GM12864 (cell line): ENCODE measurements around the gene DENND5B.
"Not testable (repeated sequence)": the region's sequence is repeated elsewhere in the genome, so short reads cannot be mapped to it uniquely, and the experiment has no call there.

Experiments
- DNase-seq: peaks from one replicate; pipeline ENCODE4 v3.0.0-alpha.2; 2011; ENCODE audit warnings: low read depth
- H3K4me3 ChIP-seq: 2 replicates; pipeline ENCODE4 v1.5.1; 2011; ENCODE audit warnings: mild to moderate bottlenecking, low read depth, low read length, control low read depth
- CTCF ChIP-seq: IDR thresholded peaks from 2 replicates; pipeline ENCODE4 v1.5.1; 2011; ENCODE audit warnings: low read depth, mild to moderate bottlenecking, moderate library complexity, low read length, control low read depth, inconsistent platforms; ENCODE audit errors: missing control alignments

The DENND5B gene

DNA sequence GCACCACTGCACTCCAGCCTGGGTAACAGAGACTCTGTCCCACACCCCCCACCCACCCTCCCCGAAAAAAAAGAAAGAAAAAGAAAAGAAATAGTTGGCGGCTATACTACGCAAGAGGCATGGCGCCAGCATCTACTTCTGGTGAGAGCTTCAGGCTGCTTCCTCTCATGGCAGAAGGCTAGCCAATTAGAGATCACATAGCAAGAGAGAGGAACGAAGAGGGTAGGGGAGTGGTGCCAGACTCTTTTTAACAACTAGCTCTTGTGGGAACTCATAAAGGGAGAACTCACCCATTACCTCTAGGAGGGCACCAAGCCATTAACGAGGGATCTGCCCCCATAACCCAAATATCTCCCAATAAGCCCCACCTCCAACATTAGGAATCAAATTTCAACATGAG lies 6.2 kb downstream of the DENND5B start:
- no peak for DNase-seq
- no peak overlapping the region for H3K4me3 ChIP-seq

DNA sequence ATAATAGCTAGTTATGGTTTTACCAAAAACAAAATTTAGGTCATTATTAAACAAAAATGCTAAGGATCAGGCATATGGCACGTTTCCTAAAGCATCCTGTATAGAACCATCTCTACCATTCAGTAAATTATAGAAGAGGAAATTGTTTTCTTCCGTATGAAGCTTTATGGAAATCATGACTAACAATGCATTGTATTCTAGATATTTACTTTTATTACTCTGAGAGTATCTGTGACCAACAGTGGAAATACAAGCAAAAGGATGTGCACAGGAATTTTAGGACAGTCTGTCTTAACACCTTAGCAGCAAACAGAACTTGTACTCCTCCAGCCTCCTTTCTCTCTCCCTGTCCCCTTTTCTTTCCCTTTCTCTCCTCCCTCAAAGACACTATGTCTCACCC lies 7.1 kb downstream of the DENND5B start:
- TF ChIP-seq CTCF = no peak
- no peak for DNase-seq
- no peak overlapping the region for H3K4me3 ChIP-seq

More for the DNA sequence above, 6.2 kb downstream of the DENND5B start:
- no peak for TF ChIP-seq CTCF

- DNase-seq = no peak
Observed at GRCh38 chr12:31582155-31582554, 8.8 kb downstream of the DENND5B start.

GRCh38 chr12:31578632-31579031 lies 12.3 kb downstream of the DENND5B start:
- DNase-seq = no peak
- TF ChIP-seq CTCF = no peak
- H3K4me3 ChIP-seq = no peak overlapping the region

More at GRCh38 chr12:31582155-31582554, 8.8 kb downstream of the DENND5B start:
- H3K4me3 ChIP-seq = no peak overlapping the region
- no peak for TF ChIP-seq CTCF

GRCh38 chr12:31574803-31575575 lies 15.9 kb downstream of the DENND5B start:
- no peak for DNase-seq
- no peak overlapping the region for H3K4me3 ChIP-seq
- no peak for TF ChIP-seq CTCF

- DNase-seq, H3K4me3 ChIP-seq: not testable (repeated sequence)
Observed at GRCh38 chr12:31574367-31574766, 16.6 kb downstream of the DENND5B start.

GRCh38 chr12:31572900-31573600 lies 17.9 kb downstream of the DENND5B start:
- H3K4me3 ChIP-seq = no peak overlapping the region
- no peak for TF ChIP-seq CTCF
- no peak for DNase-seq
